HL-60 (cell line): Measurements from ENCODE around the gene OBP2A.

Source experiments
- GABPA ChIP-seq: IDR thresholded peaks from 2 replicates; pipeline ENCODE4 v1.6.1; 2012; ENCODE audit warnings: low read depth
- POLR2AphosphoS5 ChIP-seq: IDR thresholded peaks from 2 replicates; pipeline ENCODE4 v1.6.1; 2012; ENCODE audit warnings: low read depth
- SPI1 ChIP-seq: IDR thresholded peaks from 2 replicates; pipeline ENCODE4 v1.6.1; 2012; ENCODE audit warnings: low read depth, mild to moderate bottlenecking, borderline replicate concordance
- TF ChIP-seq, protein P1 (sequence below): IDR thresholded peaks from one replicate; pipeline ENCODE4 v1.5.1; 2011; ENCODE audit warnings: low read length, control low read depth, inconsistent platforms; ENCODE audit not compliant: insufficient read depth
- TF ChIP-seq, protein P2 (sequence below): IDR thresholded peaks from 2 replicates; pipeline ENCODE4 v1.6.1; 2012; ENCODE audit warnings: low read depth; ENCODE audit not compliant: insufficient replicate concordance

DNA sequence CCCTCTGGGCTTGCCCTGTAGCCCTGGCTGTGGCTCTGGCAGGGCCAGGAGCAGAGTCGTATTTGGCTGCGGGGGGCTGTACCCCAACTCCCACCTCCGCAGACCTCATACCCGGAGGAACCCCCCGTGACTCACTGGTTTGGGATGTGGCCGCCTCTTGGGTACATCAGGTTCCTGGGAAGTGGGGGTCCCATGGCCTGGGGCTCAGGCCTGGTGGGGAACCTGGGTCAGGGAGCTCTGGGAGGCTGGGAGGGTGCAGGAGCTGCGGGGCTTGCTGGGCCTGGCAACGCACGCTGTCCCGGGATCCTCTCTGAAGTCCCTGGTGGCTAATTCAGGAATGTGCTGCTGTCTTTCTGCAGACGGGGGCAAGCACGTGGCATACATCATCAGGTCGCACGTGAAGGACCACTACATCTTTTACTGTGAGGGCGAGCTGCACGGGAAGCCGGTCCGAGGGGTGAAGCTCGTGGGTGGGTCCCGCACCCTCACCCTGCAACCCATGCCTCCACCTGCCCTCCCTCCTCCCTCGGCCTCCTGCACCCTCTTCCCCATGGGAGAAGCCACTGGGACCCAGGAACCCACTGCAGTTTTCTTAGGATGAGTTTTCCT is 22.3 kb upstream of the OBP2A start:
- TF ChIP-seq, protein P1, sequence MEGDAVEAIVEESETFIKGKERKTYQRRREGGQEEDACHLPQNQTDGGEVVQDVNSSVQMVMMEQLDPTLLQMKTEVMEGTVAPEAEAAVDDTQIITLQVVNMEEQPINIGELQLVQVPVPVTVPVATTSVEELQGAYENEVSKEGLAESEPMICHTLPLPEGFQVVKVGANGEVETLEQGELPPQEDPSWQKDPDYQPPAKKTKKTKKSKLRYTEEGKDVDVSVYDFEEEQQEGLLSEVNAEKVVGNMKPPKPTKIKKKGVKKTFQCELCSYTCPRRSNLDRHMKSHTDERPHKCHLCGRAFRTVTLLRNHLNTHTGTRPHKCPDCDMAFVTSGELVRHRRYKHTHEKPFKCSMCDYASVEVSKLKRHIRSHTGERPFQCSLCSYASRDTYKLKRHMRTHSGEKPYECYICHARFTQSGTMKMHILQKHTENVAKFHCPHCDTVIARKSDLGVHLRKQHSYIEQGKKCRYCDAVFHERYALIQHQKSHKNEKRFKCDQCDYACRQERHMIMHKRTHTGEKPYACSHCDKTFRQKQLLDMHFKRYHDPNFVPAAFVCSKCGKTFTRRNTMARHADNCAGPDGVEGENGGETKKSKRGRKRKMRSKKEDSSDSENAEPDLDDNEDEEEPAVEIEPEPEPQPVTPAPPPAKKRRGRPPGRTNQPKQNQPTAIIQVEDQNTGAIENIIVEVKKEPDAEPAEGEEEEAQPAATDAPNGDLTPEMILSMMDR: no peak
- TF ChIP-seq POLR2AphosphoS5 (no peak), GABPA (no peak), SPI1 (no peak)
- TF ChIP-seq, protein P2, sequence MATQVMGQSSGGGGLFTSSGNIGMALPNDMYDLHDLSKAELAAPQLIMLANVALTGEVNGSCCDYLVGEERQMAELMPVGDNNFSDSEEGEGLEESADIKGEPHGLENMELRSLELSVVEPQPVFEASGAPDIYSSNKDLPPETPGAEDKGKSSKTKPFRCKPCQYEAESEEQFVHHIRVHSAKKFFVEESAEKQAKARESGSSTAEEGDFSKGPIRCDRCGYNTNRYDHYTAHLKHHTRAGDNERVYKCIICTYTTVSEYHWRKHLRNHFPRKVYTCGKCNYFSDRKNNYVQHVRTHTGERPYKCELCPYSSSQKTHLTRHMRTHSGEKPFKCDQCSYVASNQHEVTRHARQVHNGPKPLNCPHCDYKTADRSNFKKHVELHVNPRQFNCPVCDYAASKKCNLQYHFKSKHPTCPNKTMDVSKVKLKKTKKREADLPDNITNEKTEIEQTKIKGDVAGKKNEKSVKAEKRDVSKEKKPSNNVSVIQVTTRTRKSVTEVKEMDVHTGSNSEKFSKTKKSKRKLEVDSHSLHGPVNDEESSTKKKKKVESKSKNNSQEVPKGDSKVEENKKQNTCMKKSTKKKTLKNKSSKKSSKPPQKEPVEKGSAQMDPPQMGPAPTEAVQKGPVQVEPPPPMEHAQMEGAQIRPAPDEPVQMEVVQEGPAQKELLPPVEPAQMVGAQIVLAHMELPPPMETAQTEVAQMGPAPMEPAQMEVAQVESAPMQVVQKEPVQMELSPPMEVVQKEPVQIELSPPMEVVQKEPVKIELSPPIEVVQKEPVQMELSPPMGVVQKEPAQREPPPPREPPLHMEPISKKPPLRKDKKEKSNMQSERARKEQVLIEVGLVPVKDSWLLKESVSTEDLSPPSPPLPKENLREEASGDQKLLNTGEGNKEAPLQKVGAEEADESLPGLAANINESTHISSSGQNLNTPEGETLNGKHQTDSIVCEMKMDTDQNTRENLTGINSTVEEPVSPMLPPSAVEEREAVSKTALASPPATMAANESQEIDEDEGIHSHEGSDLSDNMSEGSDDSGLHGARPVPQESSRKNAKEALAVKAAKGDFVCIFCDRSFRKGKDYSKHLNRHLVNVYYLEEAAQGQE: no peak
